ENCODE data around the gene ZDHHC1. TPM values are rescaled to one million over a fixed set of nuclear protein-coding genes. Genes with fewer than 3 reads are reported as not detected.

ZDHHC1 gene
- total RNA-seq, 2 donors from 2014 or later, result 20.3 to 69.8 TPM

GRCh38 chr16:67441907-67442306 lies 25.6 kb upstream of the ZDHHC1 start:
- H3K27ac ChIP-seq, result peak overlapping the region; percentile 76 to 81
- WGBS, result 49% methylated on average over 5 of the region's 5 CpGs
- intact Hi-C loops (cut with DNase I), result no loop called here
- peaks cover 6 to 10% of the 10 kb centered on the region in 2 donors for H3K36me3 ChIP-seq
- TF ChIP-seq POLR2A (IDR thresholded peaks at IDR 0.05) (no peak), POLR2AphosphoS5 (IDR thresholded peaks at IDR 0.05) (no peak), CTCF (IDR thresholded peaks at IDR 0.05) (no peak)
- no peak for DNase-seq (ENCODE audit: low spot score)
- H3K27me3 ChIP-seq (replicated peaks; ENCODE audit: insufficient read depth), result no peaks in the 10 kb centered on the region
- H3K4me1 ChIP-seq (replicated peaks), result peaks cover 35% of the 10 kb centered on the region
- H3K9me3 ChIP-seq, result no peaks in the 10 kb centered on the region
- H3K4me3 ChIP-seq, result no peak overlapping the region

GRCh38 chr16:67441271-67441753 lies 25.0 kb upstream of the ZDHHC1 start:
- peak overlapping the region; percentile 76 to 81 for H3K27ac ChIP-seq
- 40% methylated on average over 17 of the region's 17 CpGs for WGBS
- peaks cover 29% of the 10 kb centered on the region for H3K4me1 ChIP-seq (replicated peaks)
- DNase-seq (ENCODE audit: low spot score), result peak; percentile 92
- H3K27me3 ChIP-seq (replicated peaks; ENCODE audit: insufficient read depth), result no peaks in the 10 kb centered on the region
- no peaks in the 10 kb centered on the region for H3K9me3 ChIP-seq
- H3K4me3 ChIP-seq, result no peak overlapping the region
- intact Hi-C loops (cut with DNase I), result no loop called here
- TF ChIP-seq CTCF (IDR thresholded peaks at IDR 0.05) (peak in 1 of 4 experiments; percentile 7), POLR2AphosphoS5 (IDR thresholded peaks at IDR 0.05) (peak; percentile 87), POLR2A (IDR thresholded peaks at IDR 0.05) (peak; percentile 25)
- peaks cover 6 to 10% of the 10 kb centered on the region in 2 donors for H3K36me3 ChIP-seq

GRCh38 chr16:67438824-67439393 lies 22.6 kb upstream of the ZDHHC1 start:
- Histone ChIP-seq H3K4me1 (replicated peaks) (peaks cover 21% of the 10 kb centered on the region), H3K9me3 (no peaks in the 10 kb centered on the region), H3K27me3 (replicated peaks; ENCODE audit: insufficient read depth) (no peaks in the 10 kb centered on the region), H3K4me3 (no peak overlapping the region), H3K36me3 (peaks cover 6 to 10% of the 10 kb centered on the region in 2 donors), H3K27ac (no peak overlapping the region)
- WGBS, result 86% methylated on average over 19 of the region's 19 CpGs
- no peak for TF ChIP-seq POLR2A (IDR thresholded peaks at IDR 0.05)
- TF ChIP-seq POLR2AphosphoS5 (IDR thresholded peaks at IDR 0.05), result no peak
- no peak for TF ChIP-seq CTCF (IDR thresholded peaks at IDR 0.05)
- intact Hi-C loops (cut with DNase I), result no loop called here
- no peak for DNase-seq (ENCODE audit: low spot score)

GRCh38 chr16:67438098-67438791 lies 22.0 kb upstream of the ZDHHC1 start:
- no peak overlapping the region for H3K27ac ChIP-seq
- 93% methylated on average over 18 of the region's 20 CpGs for WGBS
- H3K4me3 ChIP-seq, result no peak overlapping the region
- no peaks in the 10 kb centered on the region for H3K9me3 ChIP-seq
- DNase-seq (ENCODE audit: low spot score), result no peak
- TF ChIP-seq POLR2AphosphoS5 (IDR thresholded peaks at IDR 0.05) (no peak), POLR2A (IDR thresholded peaks at IDR 0.05) (no peak), CTCF (IDR thresholded peaks at IDR 0.05) (no peak)
- intact Hi-C loops (cut with DNase I), result no loop called here
- H3K27me3 ChIP-seq (replicated peaks; ENCODE audit: insufficient read depth), result no peaks in the 10 kb centered on the region
- H3K4me1 ChIP-seq (replicated peaks), result peaks cover 21% of the 10 kb centered on the region
- H3K36me3 ChIP-seq, result peaks cover 6 to 10% of the 10 kb centered on the region in 2 donors

All from prostate gland (tissue), 2 donors.